GM19372 (cell line): ENCODE data around the gene GNG13.
"Not testable (repeated sequence)": the region's sequence is repeated elsewhere in the genome, so short reads cannot be mapped to it uniquely, and the experiment has no call there.

Experiments used
- ATAC-seq: cut with Tn5 transposase; IDR thresholded peaks from one replicate; pipeline ENCODE4 v1.9.1; 2021; ENCODE audit warnings: mild to moderate bottlenecking, low read depth, moderate library complexity; ENCODE audit not compliant: unreplicated experiment

Gene GNG13

DNA sequence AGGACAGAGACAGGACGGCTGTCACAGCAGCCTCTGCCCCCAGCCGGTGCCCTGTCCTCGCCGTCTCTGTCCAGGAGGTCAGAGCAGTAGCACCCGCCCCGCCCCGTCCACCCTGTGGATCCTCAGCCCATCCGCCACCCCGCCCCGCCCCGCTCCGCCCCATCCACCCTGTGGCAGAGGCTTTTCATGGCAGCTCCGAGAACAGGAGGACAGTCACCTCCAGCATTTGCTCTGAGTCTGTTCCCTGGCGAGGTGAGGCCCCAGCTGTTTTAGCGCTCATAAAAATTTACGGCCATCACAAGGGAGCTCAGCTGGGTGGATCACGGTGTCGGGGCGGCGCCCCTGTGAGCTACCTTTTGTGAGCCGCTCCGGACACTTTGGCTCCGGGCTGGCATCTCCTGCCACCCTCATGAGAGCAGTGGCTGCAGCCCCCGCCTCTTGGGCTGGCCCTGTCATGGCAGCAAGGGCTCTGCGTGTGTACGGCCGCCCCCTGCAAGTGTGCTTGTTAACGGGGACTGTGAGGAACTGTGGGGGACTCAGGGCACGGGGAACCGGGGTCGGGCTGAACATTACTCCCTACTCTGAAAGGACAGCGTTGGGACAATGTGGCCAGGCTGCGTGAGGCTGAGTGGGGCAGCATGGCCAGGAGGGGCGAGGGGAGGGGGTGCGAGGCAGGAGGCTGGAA is 32.3 kb upstream of the GNG13 start:
- no peak for ATAC-seq

DNA sequence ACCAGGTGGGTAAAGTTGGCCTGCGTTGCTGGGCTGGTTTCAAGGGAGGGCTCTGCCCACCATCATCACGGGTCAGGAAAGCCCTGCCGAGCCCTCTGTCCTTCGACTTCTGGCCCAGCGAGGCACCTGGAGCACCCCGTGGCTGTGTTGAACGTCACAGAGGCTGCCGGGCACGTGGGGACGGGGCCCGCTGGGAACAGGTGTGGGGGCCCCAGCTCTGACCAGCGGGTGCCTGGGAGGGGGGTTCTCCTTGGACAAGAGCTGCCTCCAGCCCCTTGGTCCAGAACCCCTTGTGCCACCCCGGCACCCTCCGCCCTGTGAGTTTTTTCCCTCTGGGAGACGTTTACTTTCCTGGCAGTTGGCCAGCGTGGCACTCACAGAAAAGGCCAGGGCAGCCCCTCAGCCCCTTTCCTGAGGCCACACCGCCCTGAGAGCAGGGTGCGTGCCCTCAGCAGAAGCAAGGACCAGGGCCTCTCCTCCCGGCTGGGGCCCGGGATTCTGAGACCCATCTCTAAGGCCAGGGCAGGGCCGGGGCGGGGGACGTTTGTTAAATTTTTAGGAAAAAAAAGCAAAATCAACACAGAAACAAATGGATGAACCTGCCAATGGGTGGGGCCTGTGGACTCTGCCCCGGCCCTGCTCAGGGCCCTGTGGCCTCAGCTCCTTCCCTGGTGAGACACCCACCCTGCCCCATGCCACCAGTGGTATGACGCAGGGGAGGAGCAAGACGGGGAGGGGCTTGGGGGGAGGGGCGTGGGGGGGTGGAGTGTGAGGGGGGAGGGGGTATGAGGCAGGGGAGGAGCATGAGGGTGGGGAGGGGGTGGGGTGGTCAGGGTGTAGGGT is 31.3 kb upstream of the GNG13 start:
- ATAC-seq = no peak

DNA sequence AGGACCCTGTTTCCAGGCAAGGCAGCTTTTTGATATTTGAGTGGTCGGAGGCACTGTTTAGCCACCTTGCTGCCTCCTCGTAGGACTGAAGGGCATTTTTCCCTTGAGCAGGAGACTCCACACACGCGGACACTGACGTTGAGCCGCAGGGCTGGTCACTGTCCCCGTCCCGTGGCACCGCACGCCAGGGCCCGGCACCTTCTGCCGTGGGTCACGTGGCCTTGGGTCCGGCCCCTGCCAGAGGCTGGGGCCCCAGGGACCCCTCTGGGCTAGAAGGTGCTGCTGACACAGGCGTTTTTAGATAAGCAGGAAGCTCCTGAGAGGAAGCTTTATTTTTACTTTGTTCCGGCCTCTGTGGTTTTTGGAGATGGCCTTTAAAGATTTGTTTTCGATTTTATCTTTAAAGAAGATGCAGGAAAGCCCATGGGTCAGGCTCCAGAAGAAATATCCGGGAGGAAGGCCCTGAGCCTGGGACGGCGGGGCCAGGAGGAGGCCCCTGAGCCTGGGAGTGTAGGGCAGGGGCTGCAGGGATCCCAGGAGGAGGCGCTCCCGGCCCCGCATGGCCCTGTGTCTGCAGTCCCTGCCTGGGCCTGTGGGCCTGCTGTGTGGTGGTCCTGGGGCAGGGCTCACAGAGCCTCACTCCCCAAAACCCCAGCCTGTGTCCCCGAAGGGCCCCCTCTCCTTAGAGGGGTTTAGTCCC is 30.5 kb upstream of the GNG13 start:
- no peak for ATAC-seq

DNA sequence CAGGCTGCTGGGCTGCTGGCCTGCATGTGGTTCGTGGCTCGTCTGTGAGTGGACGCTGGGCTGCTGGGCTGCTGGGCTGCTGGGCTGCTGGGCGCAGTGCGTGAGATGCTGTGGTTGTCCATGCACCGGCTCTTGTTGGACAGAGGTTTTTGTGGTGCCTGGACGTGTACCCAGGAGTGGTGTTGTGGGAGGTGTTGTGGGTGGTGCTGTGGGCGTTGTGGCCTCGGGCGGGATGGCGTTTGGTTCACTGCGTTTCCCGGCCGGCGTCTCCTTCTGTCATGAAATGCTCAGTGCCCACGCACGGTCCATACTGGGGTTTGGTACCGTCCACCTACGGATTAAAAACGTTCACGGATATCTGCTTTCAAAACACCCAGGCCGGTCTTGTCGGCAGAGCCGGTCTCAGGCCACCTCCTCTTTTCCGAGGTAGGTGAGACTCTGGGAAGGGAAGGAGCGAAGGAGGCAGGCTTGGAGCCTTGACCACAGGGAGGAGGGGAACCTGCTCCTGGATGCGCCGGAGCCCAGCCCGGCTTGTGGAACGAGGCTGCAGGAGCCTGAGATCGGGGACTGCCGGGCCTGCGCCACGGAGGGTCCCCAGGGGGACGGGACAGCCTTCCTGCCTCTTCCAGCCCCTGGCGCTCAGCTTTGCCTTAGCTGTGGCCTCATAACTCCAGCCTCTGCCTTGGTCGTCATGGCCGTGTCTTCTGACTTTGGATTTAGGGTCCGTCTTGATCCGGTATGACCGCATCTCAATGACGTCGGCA is 29.8 kb upstream of the GNG13 start:
- no peak for ATAC-seq

DNA sequence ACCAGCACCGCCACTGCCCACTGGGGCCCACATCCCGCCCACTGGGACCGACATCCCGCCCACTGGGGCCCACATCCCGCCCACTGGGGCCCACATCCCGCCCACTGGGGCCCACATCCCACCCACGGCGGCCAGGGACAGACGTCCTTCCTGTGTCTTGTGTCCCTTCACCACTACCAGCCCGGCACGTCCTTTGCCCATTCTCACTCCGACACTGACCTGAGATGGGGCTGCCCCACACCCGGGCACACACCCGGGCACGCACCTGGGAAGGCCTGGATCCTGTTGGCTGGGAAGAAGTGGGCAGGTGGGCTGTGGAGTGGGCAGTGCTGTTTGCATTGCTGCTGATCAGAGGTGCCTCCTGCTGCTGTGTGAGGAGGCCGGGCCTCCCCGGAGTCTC is 28.4 kb upstream of the GNG13 start:
- no peak for ATAC-seq

DNA sequence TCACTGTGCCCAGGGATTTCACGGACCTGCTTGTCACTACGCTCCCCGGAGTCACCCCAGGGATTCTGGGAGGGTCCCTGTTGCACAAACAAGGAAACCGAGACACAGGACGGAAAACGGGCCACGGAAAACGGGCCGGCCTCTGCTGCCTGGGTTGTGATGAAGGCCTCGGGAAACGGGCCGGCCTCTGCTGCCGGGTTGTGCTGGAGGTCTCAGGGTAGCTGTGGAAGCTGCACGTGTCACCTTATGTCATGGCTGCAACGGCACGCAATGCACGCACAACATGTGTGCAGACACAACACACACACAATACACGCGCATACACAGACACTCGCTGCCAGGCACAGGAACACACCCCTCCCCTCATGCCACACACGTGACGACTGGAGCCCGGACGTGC is 27.0 kb upstream of the GNG13 start:
- ATAC-seq = no peak

DNA sequence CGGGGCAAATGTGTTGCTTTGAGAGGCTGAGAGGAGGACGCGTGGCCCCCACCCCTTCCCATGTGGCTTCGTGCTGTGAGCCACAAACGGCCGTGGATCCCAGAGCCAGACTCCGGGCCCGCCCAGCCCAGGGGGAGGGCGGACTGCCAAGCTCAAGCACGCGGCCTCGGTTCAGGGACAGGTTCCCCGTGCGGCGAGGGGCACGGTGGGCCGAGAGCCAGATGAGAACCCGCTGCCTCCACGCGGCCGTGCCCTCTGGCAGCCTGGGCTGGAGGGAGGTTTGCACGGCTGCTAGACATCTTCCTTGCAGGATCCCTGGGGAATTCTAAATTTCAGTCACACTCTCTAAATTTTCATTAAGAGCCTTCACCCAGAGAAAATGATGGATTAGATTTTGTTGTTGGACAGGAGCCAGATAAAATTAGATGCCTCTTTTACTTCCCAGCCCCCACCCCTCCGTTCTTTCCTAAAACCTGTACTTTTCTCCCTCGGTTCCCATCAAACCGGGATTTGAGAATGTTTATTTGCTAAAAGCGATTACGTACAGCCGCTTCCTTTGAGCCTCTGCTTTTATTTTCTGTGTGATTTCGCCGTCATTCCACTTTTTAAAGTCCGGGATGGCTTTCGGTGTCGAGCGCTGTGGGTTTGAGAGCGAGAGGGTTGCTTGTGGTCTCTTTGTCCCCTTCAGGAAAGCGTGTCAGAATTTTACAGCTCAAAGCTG is 25.0 kb upstream of the GNG13 start:
- no peak for ATAC-seq

DNA sequence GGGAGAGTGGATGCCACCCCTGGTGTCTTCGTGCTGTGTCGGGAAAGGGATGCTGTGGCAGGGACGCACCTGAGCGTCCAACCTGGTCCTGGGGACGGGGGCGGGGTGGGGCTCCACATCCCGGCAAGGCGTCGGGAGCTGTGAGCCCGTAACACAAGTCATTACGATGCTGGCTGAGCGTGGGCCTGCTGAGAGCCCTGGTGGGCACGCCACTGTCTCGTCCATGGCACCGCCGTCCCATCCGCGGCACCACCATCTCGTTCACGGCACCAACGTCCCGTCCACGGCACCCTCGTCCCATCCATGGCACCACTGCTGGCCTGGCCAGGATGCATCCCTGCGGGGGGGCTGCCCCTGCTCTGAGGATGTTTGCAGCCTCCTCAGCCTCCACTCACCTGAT is 24.1 kb upstream of the GNG13 start:
- ATAC-seq = no peak

DNA sequence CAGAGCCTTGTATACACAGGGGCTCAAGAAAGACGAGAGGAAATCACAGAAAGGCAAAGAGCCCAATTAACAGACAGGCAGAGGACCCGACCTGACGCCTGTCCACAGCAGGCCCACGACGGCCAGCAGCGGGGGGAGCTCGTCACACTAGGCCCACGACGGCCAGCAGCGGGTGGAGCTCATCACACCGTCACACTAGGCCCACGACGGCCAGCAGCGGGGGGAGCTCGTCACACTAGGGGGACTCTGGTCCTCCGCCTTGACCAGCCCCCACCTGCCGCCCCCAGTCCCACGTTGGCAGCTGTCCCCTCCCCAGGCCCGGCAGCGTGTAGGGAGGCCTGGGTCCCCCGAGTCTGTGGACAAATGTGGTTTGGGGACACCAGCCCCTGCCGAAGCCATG is 23.7 kb upstream of the GNG13 start:
- ATAC-seq = no peak

DNA sequence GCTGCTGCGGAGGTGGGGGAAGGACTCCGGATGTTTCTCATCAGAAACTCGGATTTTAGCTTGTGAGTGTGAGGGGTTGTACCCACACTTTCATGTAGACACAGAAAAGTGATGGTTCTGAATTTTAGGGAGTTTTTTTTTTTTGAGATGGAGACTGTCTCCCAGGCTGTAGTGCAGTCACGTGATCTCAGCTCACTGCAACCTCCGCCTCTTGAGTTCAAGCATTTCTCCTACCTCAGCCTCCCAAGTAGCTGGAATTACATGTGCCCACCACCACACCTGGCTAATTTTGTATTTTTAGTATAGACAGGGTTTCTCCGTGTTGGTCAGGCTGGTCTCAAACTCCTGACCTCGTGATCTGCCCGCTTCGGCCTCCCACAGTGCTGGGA is 22.4 kb upstream of the GNG13 start:
- ATAC-seq = no peak

DNA sequence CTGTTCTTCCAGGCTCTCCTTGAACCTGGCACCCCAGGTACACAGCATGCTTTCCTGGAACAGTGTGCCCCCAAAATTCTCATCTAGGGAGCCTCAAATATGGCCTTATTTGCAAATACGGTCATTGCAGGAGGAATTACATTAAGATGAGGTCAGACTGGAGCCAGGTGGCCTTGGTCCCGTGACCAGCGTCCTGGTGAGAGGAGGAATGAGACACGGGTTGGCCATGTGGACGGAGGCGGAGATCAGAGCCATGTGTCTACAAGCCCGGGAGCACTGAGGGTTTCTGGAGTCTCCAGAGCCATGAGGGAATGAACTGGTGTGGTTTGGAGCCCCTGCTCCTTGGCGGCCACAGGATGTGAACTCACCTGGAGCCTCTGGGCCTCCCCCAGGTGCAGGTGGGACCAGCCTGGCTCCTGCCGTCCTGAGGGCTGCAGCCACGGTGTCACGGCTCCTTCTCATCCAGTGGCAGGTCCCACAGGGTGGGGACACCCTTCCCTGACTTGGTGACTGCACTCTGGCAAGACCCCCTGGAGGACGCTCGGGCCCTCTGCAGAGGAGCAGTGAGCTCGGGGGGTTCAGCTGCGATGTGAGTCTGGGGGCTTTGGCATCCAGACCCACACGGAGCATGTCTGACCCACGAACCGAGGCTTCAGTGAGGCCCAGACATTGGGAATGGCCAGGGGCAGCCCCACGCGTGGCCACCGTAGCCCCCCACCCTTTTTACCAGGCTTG is 21.8 kb upstream of the GNG13 start:
- ATAC-seq = no peak

DNA sequence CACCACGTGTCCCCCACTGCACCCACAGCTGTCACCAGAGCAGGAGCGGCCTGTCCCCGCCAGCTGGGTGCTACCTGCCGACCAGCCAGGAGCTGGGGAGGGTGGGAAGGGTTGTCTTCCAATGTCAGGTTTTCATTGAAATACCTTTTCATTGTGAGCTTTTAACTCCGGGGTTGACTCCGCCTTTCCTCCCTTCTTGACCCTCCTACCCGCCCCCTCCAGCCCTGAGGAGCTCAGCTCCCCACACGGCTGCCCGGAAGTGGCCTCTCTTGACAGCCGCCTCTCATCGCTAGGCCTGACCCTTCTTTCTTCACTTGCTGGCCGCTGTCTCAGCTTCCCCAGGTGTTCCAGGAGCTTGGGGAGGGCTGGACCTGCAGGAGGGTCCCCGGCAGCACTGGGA is 21.2 kb upstream of the GNG13 start:
- no peak for ATAC-seq

DNA sequence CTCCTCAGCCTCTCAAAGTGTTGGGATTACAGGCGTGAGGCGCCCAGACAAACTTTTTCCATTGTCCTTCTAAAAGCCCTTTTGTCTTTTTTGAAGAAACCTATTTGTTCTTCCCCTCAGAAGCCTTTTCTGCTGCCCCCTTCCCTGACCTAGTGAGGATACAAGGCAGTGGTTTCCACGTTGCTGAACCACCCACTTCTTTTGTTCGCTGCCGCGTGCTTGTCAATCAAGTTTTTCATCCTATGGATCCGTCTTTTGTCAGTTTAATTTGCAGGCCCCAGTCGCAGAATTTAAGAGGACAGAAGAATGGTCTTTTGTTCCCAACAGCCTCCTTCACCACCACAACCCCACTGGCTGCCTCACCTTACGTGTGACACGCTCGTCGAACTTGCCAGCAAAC is 20.2 kb upstream of the GNG13 start:
- ATAC-seq = no peak

DNA sequence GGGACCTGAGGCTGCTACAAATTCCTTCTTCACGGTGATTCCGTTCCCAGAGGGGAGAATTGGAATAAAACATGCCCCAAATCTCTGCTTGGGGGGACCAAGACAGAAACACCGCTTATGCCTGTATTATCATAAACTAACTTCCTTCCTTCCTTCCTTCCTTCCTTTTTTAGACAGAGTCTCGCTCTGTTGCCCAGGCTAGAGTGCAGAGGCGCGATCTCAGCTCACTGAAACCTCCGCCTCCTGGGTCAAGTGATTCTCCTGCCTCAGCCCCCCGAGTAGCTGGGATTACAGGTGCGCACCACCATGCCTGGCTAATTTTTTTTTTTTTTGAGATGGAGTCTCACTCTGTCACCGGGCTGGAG is 19.5 kb upstream of the GNG13 start:
- ATAC-seq = not testable (repeated sequence)

DNA sequence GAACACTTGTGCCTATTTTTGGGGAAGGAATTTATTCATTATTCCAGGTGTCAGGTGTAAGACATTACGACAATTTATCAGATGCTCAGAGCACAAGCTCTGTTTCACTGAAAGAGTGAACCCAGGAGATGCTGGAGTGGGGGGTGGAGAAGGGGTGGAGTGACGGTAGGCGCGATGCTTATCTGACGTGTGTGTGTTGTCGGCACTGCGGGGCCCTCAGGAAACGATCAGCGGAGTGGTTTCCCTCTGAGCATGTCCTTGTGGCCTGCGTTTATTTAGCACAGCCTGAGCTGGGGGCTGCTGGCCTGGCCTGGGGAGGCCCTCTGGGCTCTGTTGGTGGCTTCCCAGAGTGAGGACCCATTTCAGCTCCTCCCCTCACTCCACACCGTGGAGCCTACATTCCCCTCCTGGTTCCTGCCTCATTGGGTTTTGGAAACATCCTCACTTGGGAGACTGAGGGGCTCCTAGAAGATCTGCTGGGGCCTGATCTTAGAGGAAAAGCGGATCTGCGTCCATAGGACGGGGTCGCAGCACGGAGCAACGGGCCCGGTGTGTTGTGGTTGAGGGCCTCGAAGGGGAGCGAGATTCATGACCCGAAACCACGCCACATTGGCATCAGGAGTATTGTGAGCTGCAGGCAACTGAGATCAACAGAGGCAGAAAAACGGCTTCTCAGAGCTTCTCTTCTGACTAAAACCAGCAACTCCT is 19.0 kb upstream of the GNG13 start:
- ATAC-seq = no peak

DNA sequence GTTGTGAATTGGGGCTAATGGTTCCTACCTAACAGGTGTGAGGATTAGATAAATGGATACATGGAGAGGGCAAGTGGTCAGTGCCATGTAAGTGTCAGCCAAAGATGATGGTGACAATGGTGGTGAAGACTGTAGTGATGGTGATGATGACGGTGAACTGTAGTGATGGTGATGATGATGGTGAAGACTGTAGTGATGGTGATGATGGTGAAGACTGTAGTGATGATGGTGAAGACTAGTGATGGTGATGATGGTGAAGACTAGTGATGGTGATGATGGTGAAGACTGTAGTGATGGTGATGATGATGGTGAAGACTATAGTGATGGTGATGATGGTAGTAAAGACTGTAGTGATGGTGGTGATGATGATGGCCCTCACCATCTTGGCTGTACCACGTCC is 18.1 kb upstream of the GNG13 start:
- ATAC-seq = no peak

DNA sequence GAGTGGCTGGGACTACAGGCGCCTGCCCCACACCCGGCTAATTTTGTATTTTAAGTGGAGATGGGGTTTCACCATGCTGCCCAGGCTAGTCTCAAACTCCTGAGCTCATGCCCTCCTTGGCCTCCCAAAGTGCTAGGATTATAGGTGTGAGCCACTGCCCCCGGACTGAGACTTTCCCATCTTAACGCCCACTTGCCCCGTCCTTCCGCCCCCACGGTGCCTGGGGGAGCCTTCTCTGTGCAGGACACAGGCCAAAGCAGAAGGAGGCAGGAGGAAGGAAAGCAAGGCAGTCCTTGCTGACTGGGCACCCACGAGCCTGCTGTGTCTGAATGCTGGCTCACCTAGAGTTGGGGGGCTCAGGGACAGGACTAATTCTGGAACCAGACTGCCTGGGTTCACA is 17.6 kb upstream of the GNG13 start:
- ATAC-seq = no peak

DNA sequence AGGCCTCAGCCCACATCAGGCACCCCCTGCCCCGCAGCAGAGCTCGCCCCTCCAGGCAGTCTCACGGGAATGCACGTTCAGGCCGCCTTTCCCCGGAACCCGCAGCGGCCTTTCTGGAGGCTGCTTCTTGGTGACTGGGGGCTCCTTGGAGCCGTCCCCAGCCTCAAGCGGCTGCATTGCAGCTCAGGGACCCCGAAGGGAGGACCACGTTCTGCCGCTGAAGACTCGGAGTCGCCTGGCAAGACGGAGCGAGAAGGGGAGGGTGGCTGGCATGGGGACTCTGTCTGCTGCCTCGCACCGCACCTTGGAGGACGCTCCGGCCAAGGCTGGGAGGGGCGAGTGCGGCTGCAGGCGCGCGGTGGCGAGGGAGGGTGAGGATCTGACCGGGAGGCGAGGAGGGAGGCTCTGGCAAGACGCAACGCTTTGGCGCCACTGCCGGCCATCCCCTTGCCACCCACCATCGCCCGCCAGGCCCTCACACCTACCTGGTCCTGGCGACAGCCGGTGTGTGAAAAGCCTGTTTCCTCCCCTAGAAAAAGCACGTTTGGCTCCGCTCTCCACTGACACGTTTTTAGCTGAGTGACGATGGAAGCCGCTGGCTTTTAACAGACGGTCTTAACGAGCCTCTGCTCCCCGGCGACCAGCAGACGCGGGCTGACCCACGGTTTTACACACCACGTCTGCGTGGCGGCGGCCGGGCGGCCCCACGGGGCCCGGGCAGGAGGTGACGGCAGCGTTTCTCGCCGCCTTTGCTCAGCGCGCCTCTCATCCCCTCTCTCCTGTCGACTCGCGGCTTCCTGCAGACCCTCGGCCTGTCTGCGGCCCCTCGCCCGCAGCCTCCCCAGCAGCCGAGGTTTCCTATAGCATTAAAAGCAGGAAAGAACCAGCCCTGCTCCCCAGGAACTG is 16.7 kb upstream of the GNG13 start:
- no peak for ATAC-seq
